C4-2B (cell line): ENCODE data around the gene WDR93.

Experiments
- H3K27ac ChIP-seq: fragments of 450-650 bp; 2 replicates; pipeline ENCODE4 v1.5.1; 2017
- CTCF ChIP-seq: fragments of 450-650 bp; conservative IDR thresholded peaks from 2 replicates; pipeline ENCODE4 v1.5.1; 2017; ENCODE audit warnings: mild to moderate bottlenecking
- ZFX ChIP-seq: fragments of 450-650 bp; IDR thresholded peaks from 2 replicates; pipeline ENCODE4 v1.6.1; 2017

WDR93 gene

GRCh38 chr15:89664441-89665350 is 25.9 kb upstream of the WDR93 start:
- TF ChIP-seq ZFX (no peak), CTCF (no peak)
- H3K27ac ChIP-seq: no peak overlapping the region

- no peak overlapping the region for H3K27ac ChIP-seq
- TF ChIP-seq ZFX: no peak
- no peak for TF ChIP-seq CTCF
These were observed 25.0 kb upstream of the WDR93 start for GRCh38 chr15:89665449-89666181.

GRCh38 chr15:89666184-89666857 is 24.3 kb upstream of the WDR93 start:
- H3K27ac ChIP-seq: no peak overlapping the region
- no peak for TF ChIP-seq CTCF
- no peak for TF ChIP-seq ZFX

GRCh38 chr15:89666858-89667705 is 23.5 kb upstream of the WDR93 start:
- no peak for TF ChIP-seq ZFX
- TF ChIP-seq CTCF: no peak
- H3K27ac ChIP-seq: no peak overlapping the region

GRCh38 chr15:89667706-89667960 is 23.0 kb upstream of the WDR93 start:
- H3K27ac ChIP-seq: no peak overlapping the region
- TF ChIP-seq ZFX (no peak), CTCF (no peak)

GRCh38 chr15:89668171-89668570 is 22.4 kb upstream of the WDR93 start:
- TF ChIP-seq ZFX (no peak), CTCF (no peak)
- H3K27ac ChIP-seq: no peak overlapping the region
